Measurements from ENCODE around the gene NMT1.

GRCh38 chr17:45060382-45060796 lies 728 bp upstream of the NMT1 start:
- TF ChIP-seq POLR2AphosphoS5 (IDR thresholded peaks at IDR 0.05; ENCODE audit: low read depth, low read length) (no peak), JUND (IDR thresholded peaks at IDR 0.05) (no peak), EZH2 (IDR thresholded peaks at IDR 0.05) (no peak), POLR2A (IDR thresholded peaks at IDR 0.05; ENCODE audit: borderline replicate concordance, extremely low read depth, insufficient read depth, insufficient read length) (no peak)
- TF ChIP-seq, protein P1, sequence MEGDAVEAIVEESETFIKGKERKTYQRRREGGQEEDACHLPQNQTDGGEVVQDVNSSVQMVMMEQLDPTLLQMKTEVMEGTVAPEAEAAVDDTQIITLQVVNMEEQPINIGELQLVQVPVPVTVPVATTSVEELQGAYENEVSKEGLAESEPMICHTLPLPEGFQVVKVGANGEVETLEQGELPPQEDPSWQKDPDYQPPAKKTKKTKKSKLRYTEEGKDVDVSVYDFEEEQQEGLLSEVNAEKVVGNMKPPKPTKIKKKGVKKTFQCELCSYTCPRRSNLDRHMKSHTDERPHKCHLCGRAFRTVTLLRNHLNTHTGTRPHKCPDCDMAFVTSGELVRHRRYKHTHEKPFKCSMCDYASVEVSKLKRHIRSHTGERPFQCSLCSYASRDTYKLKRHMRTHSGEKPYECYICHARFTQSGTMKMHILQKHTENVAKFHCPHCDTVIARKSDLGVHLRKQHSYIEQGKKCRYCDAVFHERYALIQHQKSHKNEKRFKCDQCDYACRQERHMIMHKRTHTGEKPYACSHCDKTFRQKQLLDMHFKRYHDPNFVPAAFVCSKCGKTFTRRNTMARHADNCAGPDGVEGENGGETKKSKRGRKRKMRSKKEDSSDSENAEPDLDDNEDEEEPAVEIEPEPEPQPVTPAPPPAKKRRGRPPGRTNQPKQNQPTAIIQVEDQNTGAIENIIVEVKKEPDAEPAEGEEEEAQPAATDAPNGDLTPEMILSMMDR (IDR thresholded peaks at IDR 0.05 in 2 of 3, conservative IDR thresholded peaks at IDR 0.05 in 1 of 3; ENCODE audit: borderline replicate concordance in 1 of 3, insufficient read depth in 1 of 3, low read depth in 2 of 3, low read length in 2 of 3), result no peak
- TF ChIP-seq, protein P2, sequence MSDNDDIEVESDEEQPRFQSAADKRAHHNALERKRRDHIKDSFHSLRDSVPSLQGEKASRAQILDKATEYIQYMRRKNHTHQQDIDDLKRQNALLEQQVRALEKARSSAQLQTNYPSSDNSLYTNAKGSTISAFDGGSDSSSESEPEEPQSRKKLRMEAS (IDR thresholded peaks at IDR 0.05), result no peak
- TF ChIP-seq, protein P3, sequence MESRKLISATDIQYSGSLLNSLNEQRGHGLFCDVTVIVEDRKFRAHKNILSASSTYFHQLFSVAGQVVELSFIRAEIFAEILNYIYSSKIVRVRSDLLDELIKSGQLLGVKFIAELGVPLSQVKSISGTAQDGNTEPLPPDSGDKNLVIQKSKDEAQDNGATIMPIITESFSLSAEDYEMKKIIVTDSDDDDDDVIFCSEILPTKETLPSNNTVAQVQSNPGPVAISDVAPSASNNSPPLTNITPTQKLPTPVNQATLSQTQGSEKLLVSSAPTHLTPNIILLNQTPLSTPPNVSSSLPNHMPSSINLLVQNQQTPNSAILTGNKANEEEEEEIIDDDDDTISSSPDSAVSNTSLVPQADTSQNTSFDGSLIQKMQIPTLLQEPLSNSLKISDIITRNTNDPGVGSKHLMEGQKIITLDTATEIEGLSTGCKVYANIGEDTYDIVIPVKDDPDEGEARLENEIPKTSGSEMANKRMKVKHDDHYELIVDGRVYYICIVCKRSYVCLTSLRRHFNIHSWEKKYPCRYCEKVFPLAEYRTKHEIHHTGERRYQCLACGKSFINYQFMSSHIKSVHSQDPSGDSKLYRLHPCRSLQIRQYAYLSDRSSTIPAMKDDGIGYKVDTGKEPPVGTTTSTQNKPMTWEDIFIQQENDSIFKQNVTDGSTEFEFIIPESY (IDR thresholded peaks at IDR 0.05; ENCODE audit: extremely low read depth, insufficient replicate concordance, low read length), result no peak

Data from HCT116 (cell line).